ENCODE results near the gene EN1.

Gene EN1

GRCh38 chr2:118822572-118822971, 24.9 kb downstream of the EN1 start:
- no peak for DNase-seq (ENCODE audit: low read depth in 2 of 2, low spot score in 1 of 2)

GRCh38 chr2:118822015-118822414, 25.4 kb downstream of the EN1 start:
- no peak for DNase-seq (ENCODE audit: low read depth in 2 of 2, low spot score in 1 of 2)

DNA sequence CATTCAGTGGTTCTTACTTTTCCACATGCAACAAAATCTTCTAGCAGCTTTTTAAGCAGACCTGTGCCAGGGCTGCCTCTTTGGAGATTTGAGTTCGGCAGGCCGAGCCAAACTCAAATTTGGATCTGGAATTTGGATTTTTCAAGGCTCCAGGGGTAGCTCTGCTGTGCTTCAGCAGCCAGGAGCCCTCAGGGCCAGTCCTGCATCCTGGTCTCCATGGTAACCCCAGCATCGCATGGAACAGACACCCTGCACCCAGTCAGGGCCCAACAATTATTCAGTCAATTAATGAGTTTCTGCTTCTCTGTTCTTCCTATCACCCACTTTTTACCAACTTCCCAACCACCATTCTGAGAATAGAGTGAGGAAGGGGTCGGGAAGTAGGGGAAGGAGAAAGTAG, 30.0 kb downstream of the EN1 start:
- no peak for DNase-seq (ENCODE audit: low read depth in 2 of 2, low spot score in 1 of 2)

DNA sequence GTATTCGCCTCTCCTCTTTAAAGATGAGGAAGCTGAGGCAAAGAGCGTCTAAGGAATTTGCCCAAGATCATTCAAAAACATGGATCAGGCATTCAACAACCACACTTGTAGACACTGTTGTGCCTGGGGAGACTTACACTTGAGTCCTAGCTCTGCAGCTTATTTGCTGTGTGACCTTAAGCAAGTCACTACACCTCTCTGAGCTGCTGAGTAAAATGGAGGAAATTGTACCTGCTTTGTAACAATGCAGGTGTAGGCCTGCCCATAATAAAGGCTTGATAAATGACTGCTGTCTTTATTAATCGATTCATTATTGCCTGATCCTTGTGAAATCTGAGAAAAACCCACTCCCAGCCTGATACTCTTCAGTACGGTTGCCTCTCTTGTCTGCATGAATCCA, 30.8 kb downstream of the EN1 start:
- DNase-seq (ENCODE audit: low read depth in 2 of 2, low spot score in 1 of 2): no peak

GRCh38 chr2:118815731-118816130, 31.7 kb downstream of the EN1 start:
- DNase-seq (ENCODE audit: low read depth in 2 of 2, low spot score in 1 of 2): no peak

DNA sequence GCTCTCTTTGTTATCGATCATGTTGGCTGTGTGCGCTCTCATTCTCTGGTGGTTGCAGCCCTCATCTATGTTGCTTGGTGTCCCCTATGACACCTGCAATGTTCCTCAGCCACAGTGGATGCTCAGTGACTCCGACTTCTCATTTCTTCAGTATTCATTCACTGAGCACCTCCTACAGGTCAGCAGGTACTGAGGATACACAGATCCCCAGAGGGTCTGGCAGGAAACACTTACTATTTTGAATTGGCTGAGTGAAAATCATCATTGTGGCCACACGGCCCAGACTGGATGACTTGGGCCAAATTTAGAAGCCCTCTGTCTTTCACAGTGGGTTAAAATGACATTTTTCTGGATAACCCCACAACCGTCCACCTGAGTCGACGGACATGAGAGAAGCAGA, 32.1 kb downstream of the EN1 start:
- DNase-seq (ENCODE audit: low read depth in 2 of 2, low spot score in 1 of 2): no peak

DNA sequence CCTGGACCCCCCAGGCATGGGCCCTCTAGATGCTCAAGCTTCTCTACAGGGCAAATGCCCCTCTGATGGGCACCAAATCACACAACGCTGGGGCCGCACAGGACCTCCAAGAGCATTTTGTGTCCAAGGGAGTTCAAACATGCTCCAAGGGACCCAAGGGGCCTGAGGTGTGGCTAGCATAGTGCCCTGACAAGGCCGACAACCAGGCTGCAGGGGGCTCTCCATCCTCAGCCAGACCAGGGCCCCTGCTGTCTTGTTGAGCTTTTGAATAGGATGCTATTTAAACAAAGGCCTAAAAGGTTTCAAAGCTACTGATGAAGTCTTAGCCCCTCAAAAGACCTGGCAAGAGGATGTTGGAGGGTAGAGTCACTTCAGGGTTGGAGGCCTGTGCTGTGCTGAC, 33.1 kb downstream of the EN1 start:
- no peak for DNase-seq (ENCODE audit: low read depth in 2 of 2, low spot score in 1 of 2)

DNA sequence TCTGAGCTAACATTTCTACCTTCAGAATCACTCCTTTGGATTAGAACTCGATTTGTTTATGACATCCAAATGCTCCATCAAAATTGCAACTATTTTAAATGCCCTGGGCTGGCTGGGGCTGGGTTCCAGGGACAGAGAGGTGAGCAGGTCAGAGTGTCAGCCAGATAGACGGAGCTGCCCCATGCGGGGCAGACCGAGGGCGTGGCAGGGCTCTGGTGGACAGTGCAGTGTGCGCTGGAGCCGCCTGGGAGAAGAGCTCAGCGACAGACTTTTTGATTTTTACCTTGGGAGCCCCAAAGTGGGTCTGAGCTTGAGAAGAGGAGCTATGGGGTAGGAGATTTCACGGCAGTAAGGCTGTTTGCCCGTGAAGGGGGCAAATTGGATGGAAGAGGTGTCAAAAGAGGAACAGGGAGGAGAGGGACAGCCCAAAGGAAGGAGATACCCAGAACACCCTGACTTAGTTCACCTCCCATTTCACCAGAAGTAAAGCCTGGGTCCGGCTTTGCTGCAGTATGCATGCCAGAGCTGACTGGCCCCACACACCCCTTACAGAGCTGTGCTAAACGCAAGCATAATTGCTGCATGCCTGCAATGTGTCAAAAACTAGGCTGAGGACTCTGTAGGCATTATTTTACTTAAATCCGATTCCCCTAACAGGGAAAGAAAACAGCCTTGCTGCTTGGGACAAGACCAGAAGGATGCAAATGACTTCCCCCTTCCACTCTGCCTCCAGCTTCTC, 33.7 kb downstream of the EN1 start:
- no peak for DNase-seq (ENCODE audit: low read depth in 2 of 2, low spot score in 1 of 2)

- DNase-seq (ENCODE audit: low read depth in 2 of 2, low spot score in 1 of 2): no peak
Measured at GRCh38 chr2:118813111-118813510, 34.3 kb downstream of the EN1 start.

GRCh38 chr2:118812552-118812951, 34.9 kb downstream of the EN1 start:
- DNase-seq (ENCODE audit: low read depth in 2 of 2, low spot score in 1 of 2): no peak

- no peak for DNase-seq (ENCODE audit: low read depth in 2 of 2, low spot score in 1 of 2)
Measured at GRCh38 chr2:118811514-118812115, 35.8 kb downstream of the EN1 start.

DNA sequence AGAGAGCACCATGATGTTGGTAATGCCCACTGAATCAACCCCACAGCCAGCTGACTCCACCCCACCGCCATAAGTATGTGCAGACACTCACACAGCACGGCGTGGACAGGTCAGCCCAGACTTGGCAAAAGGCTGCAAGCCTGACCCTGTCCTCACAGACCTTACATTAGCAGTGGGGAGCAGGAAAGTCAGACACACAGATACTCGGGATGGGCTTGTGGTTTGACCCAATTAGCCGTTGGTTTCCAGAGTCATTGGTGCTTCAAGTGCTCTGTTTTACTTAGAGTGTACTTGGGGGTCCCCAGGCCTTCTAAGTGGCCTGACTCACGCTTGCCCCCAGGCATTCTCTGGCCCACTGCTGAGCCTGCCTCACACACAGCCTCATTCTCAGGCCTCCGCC, 36.7 kb downstream of the EN1 start:
- no peak for DNase-seq (ENCODE audit: low read depth in 2 of 2, low spot score in 1 of 2)

GRCh38 chr2:118808429-118808809, 39.0 kb downstream of the EN1 start:
- no peak for DNase-seq (ENCODE audit: low read depth in 2 of 2, low spot score in 1 of 2)

- no peak for DNase-seq (ENCODE audit: low read depth in 2 of 2, low spot score in 1 of 2)
Measured at GRCh38 chr2:118807668-118808428, 39.6 kb downstream of the EN1 start.

DNA sequence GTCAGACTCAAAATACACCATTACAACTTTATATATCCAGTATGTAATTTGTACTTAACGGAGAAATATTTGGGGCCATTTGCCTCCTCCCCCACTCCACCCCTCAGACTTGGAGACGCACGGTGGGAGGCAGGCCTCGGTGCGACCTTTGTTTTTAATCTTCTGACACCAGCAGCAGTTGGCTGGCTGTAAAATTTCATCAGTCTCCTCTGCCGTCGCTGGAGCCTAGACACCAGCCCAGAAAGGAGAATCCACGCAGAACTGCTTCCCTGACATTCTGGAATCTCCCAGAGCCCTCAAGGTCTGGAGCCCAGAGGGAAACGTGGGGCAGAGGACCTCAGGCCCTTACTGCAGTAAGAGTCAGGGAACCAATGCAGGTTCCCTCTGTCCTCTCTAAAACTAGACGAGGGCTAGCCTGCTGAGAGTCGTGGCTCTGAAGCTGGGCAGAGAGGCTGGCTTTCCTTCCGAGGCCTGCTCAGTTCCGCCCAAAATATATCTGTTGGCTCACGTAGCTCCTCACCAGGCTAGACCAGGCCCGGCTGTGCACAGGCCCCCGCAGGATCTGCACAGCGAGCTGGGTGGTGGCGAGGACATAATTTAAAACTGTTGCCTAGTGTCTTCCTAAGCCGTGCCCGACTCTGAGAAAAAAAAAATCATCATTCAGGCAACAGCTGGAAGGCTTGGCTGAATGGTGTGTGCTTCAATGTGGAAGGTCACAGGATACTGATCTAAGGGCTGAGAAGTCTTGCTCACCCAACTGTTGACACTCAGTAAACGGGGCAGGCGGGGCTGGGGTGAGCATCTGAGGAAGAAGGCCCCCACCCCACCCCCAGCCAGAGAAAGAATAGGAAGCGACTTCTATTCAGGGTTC, 40.4 kb downstream of the EN1 start:
- DNase-seq (ENCODE audit: low read depth in 2 of 2, low spot score in 1 of 2): no peak

- DNase-seq (ENCODE audit: low read depth in 2 of 2, low spot score in 1 of 2): no peak
Measured at GRCh38 chr2:118805064-118805690, 42.3 kb downstream of the EN1 start.

GRCh38 chr2:118803012-118803411, 44.4 kb downstream of the EN1 start:
- DNase-seq (ENCODE audit: low read depth in 2 of 2, low spot score in 1 of 2): no peak

DNA sequence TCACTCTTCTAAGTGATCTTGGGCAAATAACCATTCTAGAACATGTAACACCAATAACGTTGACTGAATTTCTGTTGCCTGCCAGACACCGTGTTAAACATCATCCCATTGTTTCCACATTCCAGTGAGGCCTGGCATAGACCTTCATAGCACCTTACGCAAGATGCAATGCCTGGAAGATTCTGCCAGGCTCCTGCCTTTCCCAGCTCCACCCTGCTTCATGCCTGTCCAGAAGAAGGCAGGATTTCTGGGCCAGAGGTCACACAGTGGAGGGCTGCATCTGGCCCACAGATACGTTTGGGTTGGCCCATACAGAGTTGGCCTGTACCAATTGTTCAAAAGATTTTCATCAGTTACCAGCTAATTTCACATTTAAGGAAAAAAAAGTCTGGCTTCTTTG, 46.3 kb downstream of the EN1 start:
- no peak for DNase-seq (ENCODE audit: low read depth in 2 of 2, low spot score in 1 of 2)

- DNase-seq (ENCODE audit: low read depth in 2 of 2, low spot score in 1 of 2): no peak
Measured at GRCh38 chr2:118800736-118801135, 46.7 kb downstream of the EN1 start.

GRCh38 chr2:118794546-118794945, 52.9 kb downstream of the EN1 start:
- no peak for DNase-seq (ENCODE audit: low read depth in 2 of 2, low spot score in 1 of 2)
